Tibial artery (tissue), 4 donors: Measurements from ENCODE around the gene CAMTA1.

Experiments
- DNase-seq, 2 donors: peaks; one replicate each; pipeline ENCODE4 v3.0.0-alpha.2; 2019
- H3K27ac ChIP-seq, 2 donors: fragments of 200-600 bp; sonication (generic) in 1 of 2; 1 replicate in 1 of 2; 2 replicates in 1 of 2; pipeline ENCODE4 v1.5.1; 2018 to 2019; ENCODE audit warnings: mild to moderate bottlenecking in 1 of 2
- H3K27me3 ChIP-seq, 2 donors: fragments of 200-600 bp; sonication (generic) in 1 of 2; one replicate each; pipeline versions ENCODE4 v1.5.1 to v1.6.0; 2016 to 2019
- H3K36me3 ChIP-seq, 3 donors: fragments of 200-600 bp; sonication (generic) in 2 of 3; one replicate each; pipeline ENCODE4 v1.5.1; 2016 to 2019; ENCODE audit warnings: mild to moderate bottlenecking in 2 of 3
- H3K4me1 ChIP-seq, 4 donors: fragments of 200-600 bp; sonication (generic) in 2 of 4; 1 replicate in 3 of 4; 2 replicates in 1 of 4; pipeline ENCODE4 v1.5.1; 2016 to 2019
- H3K4me3 ChIP-seq, 2 donors: fragments of 200-600 bp; sonication (generic) in 1 of 2; 1 replicate in 1 of 2; 2 replicates in 1 of 2; pipeline ENCODE4 v1.5.1; 2018 to 2019; ENCODE audit warnings: mild to moderate bottlenecking in 2 of 2
- H3K9me3 ChIP-seq, 3 donors: fragments of 200-600 bp; sonication (generic) in 1 of 3; one replicate each; pipeline ENCODE4 v1.5.1; 2016 to 2019
- CTCF ChIP-seq, 2 experiments: fragments of 200-600 bp in 1 of 2; fragments of 450-650 bp in 1 of 2; IDR thresholded peaks; one replicate each; pipeline ENCODE4 v1.5.1; 2017 to 2019; ENCODE audit warnings: antibody characterized with exemption in 2 of 2, mild to moderate bottlenecking in 1 of 2, moderate library complexity in 1 of 2
- intact Hi-C: fragments of 100-400 bp; cut with DNase I; formaldehyde crosslinking; loops from one replicate; pipeline ENCODE4 v1.15.0; 2023; ENCODE audit warnings: low total_unique reads

The CAMTA1 gene

DNA sequence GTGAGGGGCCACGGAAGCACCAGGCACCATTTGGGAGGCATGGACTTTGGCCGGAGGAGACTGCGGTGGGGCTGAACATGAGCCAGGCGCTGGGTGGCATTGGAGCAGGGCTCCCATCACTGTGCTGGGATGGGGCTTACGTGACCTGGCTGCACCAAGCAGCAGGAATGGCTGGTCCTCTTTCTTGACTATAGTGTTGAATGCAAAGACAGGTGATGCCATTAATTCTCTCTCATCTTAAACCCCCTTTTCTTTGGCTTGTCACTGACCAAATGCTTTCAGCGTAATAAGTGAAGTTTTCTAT lies 447.9 kb downstream of the CAMTA1 start:
- H3K4me3 ChIP-seq: no peak overlapping the region
- H3K36me3 ChIP-seq: no peaks in the 10 kb centered on the region
- H3K9me3 ChIP-seq: no peaks in the 10 kb centered on the region
- no peak for TF ChIP-seq CTCF (IDR thresholded peaks at IDR 0.05)
- no peak for DNase-seq
- peaks cover 0 to 27% of the 10 kb centered on the region in 2 donors for H3K27me3 ChIP-seq
- no peaks in the 10 kb centered on the region for H3K4me1 ChIP-seq
- intact Hi-C loops: no loop called here
- no peak overlapping the region for H3K27ac ChIP-seq

DNA sequence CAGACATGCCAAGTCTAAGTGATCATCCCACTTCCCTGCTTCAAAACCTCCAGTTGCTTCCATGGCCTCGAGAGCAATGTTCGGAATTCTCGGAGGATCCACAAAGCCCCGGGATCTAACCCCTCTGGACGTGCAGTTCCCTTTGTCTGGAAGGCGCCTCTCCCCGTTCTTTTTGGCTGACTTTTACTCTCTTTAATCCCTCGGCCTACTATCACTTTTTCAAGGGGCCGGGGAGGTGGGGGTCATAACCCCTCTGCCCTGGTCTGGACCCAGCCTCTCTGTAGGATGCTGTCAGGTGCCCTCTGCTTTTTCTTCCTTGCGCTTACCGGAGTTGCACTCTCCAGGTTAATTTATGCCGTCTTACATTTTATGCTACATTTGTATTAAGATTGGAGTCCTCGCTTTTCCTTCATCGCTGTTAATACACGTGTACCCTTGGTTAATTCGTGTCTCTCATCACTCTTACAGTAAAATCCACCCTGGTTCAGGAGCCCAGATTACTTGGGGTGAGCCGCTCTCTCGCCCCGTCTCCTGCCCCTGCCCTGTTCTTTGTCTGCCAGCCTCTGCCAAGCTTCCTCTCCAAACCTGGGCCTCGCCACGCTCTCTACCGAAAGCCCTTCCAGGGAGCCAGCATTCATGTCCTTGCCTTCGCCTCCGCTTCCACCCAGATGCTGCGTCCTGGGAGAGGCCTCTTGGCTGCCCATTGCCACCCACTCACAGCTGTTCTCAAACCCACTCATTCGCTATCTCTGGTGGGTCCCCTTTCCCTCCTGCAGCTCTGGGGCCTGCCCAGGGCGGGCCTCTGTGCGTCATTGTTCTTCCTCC lies 448.6 kb downstream of the CAMTA1 start:
- Histone ChIP-seq H3K4me3 (no peak overlapping the region), H3K36me3 (no peaks in the 10 kb centered on the region), H3K27me3 (peaks cover 0 to 22% of the 10 kb centered on the region in 2 donors), H3K27ac (no peak overlapping the region), H3K4me1 (no peaks in the 10 kb centered on the region), H3K9me3 (no peaks in the 10 kb centered on the region)
- DNase-seq: no peak
- no peak for TF ChIP-seq CTCF (IDR thresholded peaks at IDR 0.05)
- intact Hi-C loops: no loop called here

DNA sequence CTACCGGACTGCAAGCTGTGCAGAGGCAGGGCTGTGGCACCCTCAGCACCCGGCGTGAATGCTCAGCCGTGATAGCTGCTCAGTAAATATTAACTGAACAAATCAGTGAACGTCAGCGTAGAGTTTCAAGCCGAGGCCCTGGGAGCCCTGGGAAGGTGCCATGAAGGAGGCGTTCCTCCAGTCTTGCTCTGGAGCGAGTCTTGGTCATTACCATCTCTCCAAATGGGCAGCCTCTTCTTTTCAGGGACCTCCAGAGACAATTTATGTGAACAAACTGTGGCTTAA lies 449.2 kb downstream of the CAMTA1 start:
- DNase-seq: no peak
- intact Hi-C loops: no loop called here
- no peak for TF ChIP-seq CTCF (IDR thresholded peaks at IDR 0.05)
- Histone ChIP-seq H3K27me3 (peaks cover 0 to 19% of the 10 kb centered on the region in 2 donors), H3K36me3 (no peaks in the 10 kb centered on the region), H3K27ac (no peak overlapping the region), H3K4me1 (no peaks in the 10 kb centered on the region), H3K9me3 (no peaks in the 10 kb centered on the region), H3K4me3 (no peak overlapping the region)

DNA sequence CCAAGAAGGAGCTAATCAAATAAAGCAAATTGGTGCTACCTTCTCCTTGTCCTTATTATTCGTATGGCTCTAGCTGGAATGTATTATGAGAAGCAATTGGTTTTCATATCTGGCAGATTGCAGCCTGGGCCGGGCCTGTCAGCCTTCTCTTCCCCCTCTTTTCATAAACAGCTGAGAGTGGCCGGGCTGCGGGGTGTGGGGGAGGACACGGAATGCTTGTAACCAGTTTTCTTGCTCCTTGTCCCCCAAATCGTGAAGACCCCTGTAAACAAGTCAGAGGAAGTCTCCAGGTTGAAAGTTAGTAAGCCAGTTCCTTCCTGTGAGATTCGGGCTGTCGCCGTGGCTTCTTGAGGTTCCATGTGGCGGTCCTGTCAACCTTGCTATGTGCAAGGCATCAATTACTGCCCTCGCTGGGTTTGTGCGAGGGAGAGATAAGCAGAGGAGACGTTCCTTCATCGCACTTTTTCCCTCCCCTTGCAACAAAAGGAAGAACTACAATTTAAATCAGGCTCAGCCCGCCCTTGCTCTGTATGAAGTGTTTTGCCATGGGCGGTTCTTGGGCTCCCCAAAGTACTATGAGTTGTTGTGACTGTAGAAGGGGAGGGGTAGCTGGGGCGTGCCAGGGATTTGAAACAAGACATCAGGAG lies 450.7 kb downstream of the CAMTA1 start:
- intact Hi-C loops: no loop called here
- peaks cover 0 to 8% of the 10 kb centered on the region in 2 donors for H3K27me3 ChIP-seq

GRCh38 chr1:7236844-7237515 lies 451.7 kb downstream of the CAMTA1 start:
- H3K4me1 ChIP-seq: no peaks in the 10 kb centered on the region
- no peak overlapping the region for H3K4me3 ChIP-seq
- H3K27me3 ChIP-seq: peaks cover 0 to under 1% of the 10 kb centered on the region in 2 donors
- no peak overlapping the region for H3K27ac ChIP-seq
- H3K36me3 ChIP-seq: no peaks in the 10 kb centered on the region
- H3K9me3 ChIP-seq: no peaks in the 10 kb centered on the region
- no peak for DNase-seq
- intact Hi-C loops: no loop called here
- no peak for TF ChIP-seq CTCF (IDR thresholded peaks at IDR 0.05)

More for the DNA sequence above, 450.7 kb downstream of the CAMTA1 start:
- no peaks in the 10 kb centered on the region for H3K9me3 ChIP-seq
- H3K4me1 ChIP-seq: no peaks in the 10 kb centered on the region
- TF ChIP-seq CTCF (IDR thresholded peaks at IDR 0.05): no peak
- DNase-seq: no peak
- no peaks in the 10 kb centered on the region for H3K36me3 ChIP-seq
- no peak overlapping the region for H3K4me3 ChIP-seq
- H3K27ac ChIP-seq: no peak overlapping the region
